HCT116 (cell line): Measurements from ENCODE around the gene DDX24. TPM values are rescaled to one million over a fixed set of nuclear protein-coding genes. Genes with fewer than 3 reads are reported as not detected.

ENCODE experiments used
- ATAC-seq: fragments of 200-7000 bp; cut with Tn5 transposase; 2 replicates; pipeline ENCODE4 v1.9.1; 2020; ENCODE audit warnings: mild to moderate bottlenecking, moderate library complexity
- BruUV-seq: library from RNA; stranded (reverse); fragments of 400-500 nt; replicated peaks from 2 replicates; lab custom pipeline; 2021; lab: Mats Ljungman, UMichigan
- CTCF ChIA-PET: fragments of 300-600 bp; sonication (Branson Sonifier 250); formaldehyde crosslinking; loops from one replicate; lab custom pipeline; 2021; ENCODE audit warnings: antibody characterized with exemption; lab: Charles Lee
- POLR2A ChIA-PET: fragments of 300-600, 350-600 bp; sonication (Branson Sonifier 250); formaldehyde crosslinking; loops from one replicate; lab custom pipeline; 2021; ENCODE audit warnings: antibody characterized with exemption; lab: Charles Lee
- RAD21 ChIA-PET, 2 experiments: fragments of 300-600 bp; sonication (Branson Sonifier 250); formaldehyde crosslinking; loops; one replicate each; lab custom pipeline; 2023; ENCODE audit warnings: low total read pairs in 2 of 2; ENCODE audit not compliant: uncharacterized antibody in 2 of 2, unreplicated experiment in 2 of 2, low non-redundant PET in 1 of 2; lab: Charles Lee
- DNase-seq: peaks from one replicate; pipeline ENCODE4 v3.0.0-alpha.2; 2010; ENCODE audit warnings: low read depth, low spot score
- H2AFZ ChIP-seq: fragments of 200-600 bp; shearing (Covaris generic), sonication (generic); 2 replicates; pipeline ENCODE4 v1.6.1; 2017; ENCODE audit warnings: low read depth, mixed run types, mixed read lengths, antibody characterized with exemption, low read length; ENCODE audit not compliant: poor library complexity, severe bottlenecking
- H3K27ac ChIP-seq: 2 replicates; pipeline ENCODE4 v1.5.1; 2012; ENCODE audit warnings: low read depth, low read length
- H3K27me3 ChIP-seq: fragments of 200-600 bp; sonication (generic); 2 replicates; pipeline ENCODE4 v1.6.1; 2016; ENCODE audit warnings: mixed run types, low read length, mixed read lengths; ENCODE audit not compliant: insufficient read depth
- H3K36me3 ChIP-seq, 2 experiments: fragments of 200-500 bp in 1 of 2; fragments of 200-600 bp in 1 of 2; sonication (Bioruptor generic) in 1 of 2; sonication (generic) in 1 of 2; 2 replicates each; pipeline versions ENCODE4 v1.5.1 to v1.6.1; 2014 to 2016; ENCODE audit warnings: low read length in 2 of 2, inconsistent platforms in 1 of 2, mixed read lengths in 1 of 2, mixed run types in 1 of 2; ENCODE audit not compliant: insufficient read depth in 2 of 2, control insufficient read depth in 1 of 2
- H3K4me1 ChIP-seq, 2 experiments: fragments of 200-600 bp in 1 of 2; sonication (generic) in 1 of 2; 2 replicates each; pipeline versions ENCODE4 v1.5.1 to v1.6.1; 2012 to 2017; ENCODE audit warnings: low read length in 2 of 2, inconsistent platforms in 1 of 2, mild to moderate bottlenecking in 1 of 2, mixed read lengths in 1 of 2, mixed run types in 1 of 2, moderate library complexity in 1 of 2; ENCODE audit not compliant: insufficient read depth in 2 of 2, control insufficient read depth in 1 of 2
- H3K4me2 ChIP-seq: fragments of 200-600 bp; sonication (generic); 2 replicates; pipeline ENCODE4 v1.6.1; 2017; ENCODE audit warnings: mixed run types, low read length, mixed read lengths
- H3K4me3 ChIP-seq, 2 experiments: fragments of 200-600 bp in 1 of 2; sonication (generic) in 1 of 2; replicated peaks in 1 of 2; 2 replicates each; pipeline ENCODE4 v1.5.1; 2011 to 2016; ENCODE audit warnings: low read length in 2 of 2, control low read depth in 1 of 2, low read depth in 1 of 2, mild to moderate bottlenecking in 1 of 2, mixed read lengths in 1 of 2, mixed run types in 1 of 2
- H3K79me2 ChIP-seq: fragments of 200-600 bp; sonication (generic); 2 replicates; pipeline ENCODE4 v1.6.1; 2017; ENCODE audit warnings: mild to moderate bottlenecking, mixed run types, low read length, moderate library complexity, mixed read lengths; ENCODE audit not compliant: insufficient read depth
- H3K9ac ChIP-seq: fragments of 200-600 bp; sonication (generic); 2 replicates; pipeline ENCODE4 v1.6.1; 2016; ENCODE audit warnings: low read length, mixed read lengths
- H3K9me2 ChIP-seq: fragments of 200-600 bp; sonication (generic), shearing (Covaris generic); 2 replicates; pipeline ENCODE4 v1.6.1; 2017; ENCODE audit warnings: mixed run types, mild to moderate bottlenecking, moderate library complexity; ENCODE audit not compliant: insufficient read depth
- H3K9me3 ChIP-seq, 2 experiments: fragments of 200-500 bp in 1 of 2; fragments of 200-600 bp in 1 of 2; sonication (Bioruptor generic) in 1 of 2; sonication (generic) in 1 of 2; 2 replicates each; pipeline ENCODE4 v1.6.1; 2014 to 2017; ENCODE audit warnings: low read length in 2 of 2, mixed read lengths in 2 of 2, inconsistent platforms in 1 of 2, low read depth in 1 of 2, mild to moderate bottlenecking in 1 of 2, mixed run types in 1 of 2, moderate library complexity in 1 of 2; ENCODE audit not compliant: control insufficient read depth in 1 of 2, insufficient read depth in 1 of 2
- H4K20me1 ChIP-seq: fragments of 200-600 bp; sonication (generic), shearing (Covaris generic); 2 replicates; pipeline ENCODE4 v1.6.1; 2017; ENCODE audit warnings: mixed run types, mild to moderate bottlenecking, moderate library complexity; ENCODE audit not compliant: insufficient read depth
- ATF3 ChIP-seq: IDR thresholded peaks from 2 replicates; pipeline ENCODE4 v1.6.1; 2012
- CTCF ChIP-seq, 3 experiments: fragments of 200-600 bp in 1 of 3; sonication (generic) in 1 of 3; IDR thresholded peaks in 2 of 3; conservative IDR thresholded peaks in 1 of 3; 2 replicates each; pipeline ENCODE4 v1.5.1; 2012 to 2017; ENCODE audit warnings: low read depth in 2 of 3, low read length in 2 of 3, antibody characterized with exemption in 1 of 3, borderline replicate concordance in 1 of 3, control low read depth in 1 of 3, mild to moderate bottlenecking in 1 of 3, mixed read lengths in 1 of 3, mixed run types in 1 of 3, moderate library complexity in 1 of 3; ENCODE audit not compliant: insufficient read depth in 1 of 3
- ELF1 ChIP-seq: IDR thresholded peaks from 2 replicates; pipeline ENCODE4 v1.6.1; 2012; ENCODE audit warnings: low read depth, borderline replicate concordance
- EZH2 ChIP-seq: fragments of 200-600 bp; sonication (generic); IDR thresholded peaks from 2 replicates; pipeline ENCODE4 v1.6.1; 2017; ENCODE audit warnings: antibody characterized with exemption, mixed run types
- FOSL1 ChIP-seq: IDR thresholded peaks from 2 replicates; pipeline ENCODE4 v1.6.1; 2012; ENCODE audit warnings: low read depth
- RAD21 ChIP-seq: IDR thresholded peaks from 2 replicates; pipeline ENCODE4 v1.6.1; 2012; ENCODE audit warnings: low read depth, mild to moderate bottlenecking
- SIN3A ChIP-seq: IDR thresholded peaks from 2 replicates; pipeline ENCODE4 v1.6.1; 2012; ENCODE audit warnings: low read depth
- SP1 ChIP-seq: IDR thresholded peaks from 2 replicates; pipeline ENCODE4 v1.6.1; 2012; ENCODE audit warnings: low read depth
- YY1 ChIP-seq: IDR thresholded peaks from 2 replicates; pipeline ENCODE4 v1.6.1; 2011; ENCODE audit warnings: low read length, low read depth, moderate library complexity, mild to moderate bottlenecking; ENCODE audit not compliant: insufficient replicate concordance; ENCODE audit errors: extremely low read depth
- ZFX ChIP-seq: fragments of 450-650 bp; IDR thresholded peaks from 2 replicates; pipeline ENCODE4 v1.6.1; 2017
- intact Hi-C: fragments of 100-400 bp; cut with micrococcal nuclease; formaldehyde crosslinking; loops from 2 replicates; pipeline ENCODE4 v1.10.0; 2022
- total RNA-seq: library from RNA; stranded (reverse); gene quantifications from one replicate; pipeline ENCODE4 v1.2.1, GENCODE V29; 2021; ENCODE audit not compliant: unreplicated experiment
- TF ChIP-seq, protein P1 (sequence below): IDR thresholded peaks from 2 replicates; pipeline ENCODE4 v1.6.1; 2012; ENCODE audit warnings: low read depth

The DDX24 gene
- total RNA-seq, 1 experiment from 2014 or later, result 169 TPM

- Histone ChIP-seq H3K4me2 (peak overlapping the region; percentile 20; the same call in 1 of the 2 replicates), H3K27ac (no peak overlapping the region), H3K4me3 (no peak overlapping the region), H3K9ac (no peak overlapping the region), H4K20me1 (no peaks in the 10 kb centered on the region), H3K36me3 (no peaks in the 10 kb centered on the region), H3K9me3 (no peaks in the 10 kb centered on the region), H3K79me2 (no peaks in the 10 kb centered on the region), H2AFZ (no peak overlapping the region), H3K4me1 (peaks cover 5 to 30% of the 10 kb centered on the region in 2 experiments; a peak in 3 of 4 replicates), H3K27me3 (no peaks in the 10 kb centered on the region), H3K9me2 (no peaks in the 10 kb centered on the region)
- no TSS peak for BruUV-seq
- RAD21 ChIA-PET, result no interaction called here
- intact Hi-C loops, result no loop called here
- CTCF ChIA-PET, result interaction anchor here (1.1 to 1.6 kb wide), 3 partner anchors 15 to 122 kb away, joined by 3 to 5 read pairs (median 4); no protein-coding TSS in a partner anchor
- DNase-seq (no peak), ATAC-seq (no peak)
- POLR2A ChIA-PET, result no interaction called here
- TF ChIP-seq SIN3A (no peak), CTCF (IDR thresholded peaks at IDR 0.05 in 2 of 3, conservative IDR thresholded peaks at IDR 0.05 in 1 of 3; ENCODE audit: borderline replicate concordance in 1 of 3, insufficient read depth in 1 of 3, low read depth in 2 of 3, low read length in 2 of 3) (no peak), ELF1 (no peak), FOSL1 (no peak), EZH2 (no peak), ZFX (no peak), RAD21 (no peak), YY1 (no peak), SP1 (no peak), ATF3 (no peak)
- TF ChIP-seq, protein P1, sequence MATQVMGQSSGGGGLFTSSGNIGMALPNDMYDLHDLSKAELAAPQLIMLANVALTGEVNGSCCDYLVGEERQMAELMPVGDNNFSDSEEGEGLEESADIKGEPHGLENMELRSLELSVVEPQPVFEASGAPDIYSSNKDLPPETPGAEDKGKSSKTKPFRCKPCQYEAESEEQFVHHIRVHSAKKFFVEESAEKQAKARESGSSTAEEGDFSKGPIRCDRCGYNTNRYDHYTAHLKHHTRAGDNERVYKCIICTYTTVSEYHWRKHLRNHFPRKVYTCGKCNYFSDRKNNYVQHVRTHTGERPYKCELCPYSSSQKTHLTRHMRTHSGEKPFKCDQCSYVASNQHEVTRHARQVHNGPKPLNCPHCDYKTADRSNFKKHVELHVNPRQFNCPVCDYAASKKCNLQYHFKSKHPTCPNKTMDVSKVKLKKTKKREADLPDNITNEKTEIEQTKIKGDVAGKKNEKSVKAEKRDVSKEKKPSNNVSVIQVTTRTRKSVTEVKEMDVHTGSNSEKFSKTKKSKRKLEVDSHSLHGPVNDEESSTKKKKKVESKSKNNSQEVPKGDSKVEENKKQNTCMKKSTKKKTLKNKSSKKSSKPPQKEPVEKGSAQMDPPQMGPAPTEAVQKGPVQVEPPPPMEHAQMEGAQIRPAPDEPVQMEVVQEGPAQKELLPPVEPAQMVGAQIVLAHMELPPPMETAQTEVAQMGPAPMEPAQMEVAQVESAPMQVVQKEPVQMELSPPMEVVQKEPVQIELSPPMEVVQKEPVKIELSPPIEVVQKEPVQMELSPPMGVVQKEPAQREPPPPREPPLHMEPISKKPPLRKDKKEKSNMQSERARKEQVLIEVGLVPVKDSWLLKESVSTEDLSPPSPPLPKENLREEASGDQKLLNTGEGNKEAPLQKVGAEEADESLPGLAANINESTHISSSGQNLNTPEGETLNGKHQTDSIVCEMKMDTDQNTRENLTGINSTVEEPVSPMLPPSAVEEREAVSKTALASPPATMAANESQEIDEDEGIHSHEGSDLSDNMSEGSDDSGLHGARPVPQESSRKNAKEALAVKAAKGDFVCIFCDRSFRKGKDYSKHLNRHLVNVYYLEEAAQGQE, result no peak
Measured at GRCh38 chr14:94021416-94022157, 59.4 kb downstream of the DDX24 start.
